Measurements from ENCODE around the gene SSH3. TPM values are rescaled to one million over a fixed set of nuclear protein-coding genes. Genes with fewer than 3 reads are reported as not detected.

Gene SSH3
- total RNA-seq, 1 donor, result 25.0 TPM

DNA sequence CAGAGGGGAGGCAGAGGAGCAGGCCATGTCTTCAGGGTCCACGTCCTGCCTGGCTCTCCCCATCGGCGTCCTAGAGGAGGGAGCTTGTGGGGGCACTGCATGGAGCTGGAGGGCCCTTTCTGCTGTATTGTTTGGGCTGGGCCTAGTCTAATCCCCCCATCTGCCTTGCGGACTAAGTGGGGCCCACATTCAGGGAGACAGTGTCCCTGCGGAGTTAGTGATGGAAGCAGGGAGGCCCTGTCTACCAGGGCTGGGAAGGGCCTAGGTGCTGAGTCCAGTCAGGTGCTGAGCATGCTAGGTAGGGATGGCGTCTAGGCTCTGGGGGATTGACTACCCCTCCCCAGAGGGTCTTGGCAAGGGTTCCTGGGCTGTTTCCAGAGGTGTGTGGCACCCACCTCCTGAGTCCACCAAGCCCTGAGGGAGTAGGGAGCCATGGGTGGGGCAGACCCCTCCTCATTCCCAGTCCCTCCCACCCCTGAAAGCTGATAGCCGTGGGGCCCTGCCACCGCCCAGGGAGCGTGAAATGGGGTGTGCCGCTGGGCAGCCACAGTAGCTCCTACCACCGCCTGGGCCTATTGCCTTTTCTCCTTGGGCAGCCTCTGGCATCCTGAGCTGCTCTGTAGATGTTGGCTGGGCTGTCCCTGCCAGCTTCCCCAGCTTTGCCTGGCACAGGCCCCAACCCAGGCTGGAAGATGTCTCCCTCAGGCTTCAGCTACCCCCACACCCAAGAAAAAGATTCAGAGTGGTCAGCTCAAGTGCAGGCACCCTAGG lies 51.9 kb downstream of the SSH3 start:
- Histone ChIP-seq H3K9me3 (ENCODE audit: low read depth, low read length) (no peaks in the 10 kb centered on the region), H4K20me1 (ENCODE audit: insufficient read depth, low read length) (no peaks in the 10 kb centered on the region), H3K4me2 (ENCODE audit: insufficient read depth, low read length) (peak overlapping the region; percentile 11), H3K27me3 (ENCODE audit: insufficient read depth, low read length) (no peaks in the 10 kb centered on the region), H3K4me3 (ENCODE audit: insufficient read depth, low read length) (peak overlapping the region; percentile 23), H3K27ac (ENCODE audit: low read depth, low read length) (peak overlapping the region; percentile 90), H2AFZ (ENCODE audit: low read length) (no peak overlapping the region), H3K79me2 (ENCODE audit: insufficient read depth, low read length) (peaks cover 18% of the 10 kb centered on the region), H3K36me3 (ENCODE audit: insufficient read depth, low read length) (peaks cover 4% of the 10 kb centered on the region), H3K4me1 (ENCODE audit: insufficient read depth, low read length) (peaks cover 69% of the 10 kb centered on the region)
- DNase-seq (ENCODE audit: insufficient read length, low spot score, missing footprints), result peak; percentile 62
- TF ChIP-seq, protein P1, sequence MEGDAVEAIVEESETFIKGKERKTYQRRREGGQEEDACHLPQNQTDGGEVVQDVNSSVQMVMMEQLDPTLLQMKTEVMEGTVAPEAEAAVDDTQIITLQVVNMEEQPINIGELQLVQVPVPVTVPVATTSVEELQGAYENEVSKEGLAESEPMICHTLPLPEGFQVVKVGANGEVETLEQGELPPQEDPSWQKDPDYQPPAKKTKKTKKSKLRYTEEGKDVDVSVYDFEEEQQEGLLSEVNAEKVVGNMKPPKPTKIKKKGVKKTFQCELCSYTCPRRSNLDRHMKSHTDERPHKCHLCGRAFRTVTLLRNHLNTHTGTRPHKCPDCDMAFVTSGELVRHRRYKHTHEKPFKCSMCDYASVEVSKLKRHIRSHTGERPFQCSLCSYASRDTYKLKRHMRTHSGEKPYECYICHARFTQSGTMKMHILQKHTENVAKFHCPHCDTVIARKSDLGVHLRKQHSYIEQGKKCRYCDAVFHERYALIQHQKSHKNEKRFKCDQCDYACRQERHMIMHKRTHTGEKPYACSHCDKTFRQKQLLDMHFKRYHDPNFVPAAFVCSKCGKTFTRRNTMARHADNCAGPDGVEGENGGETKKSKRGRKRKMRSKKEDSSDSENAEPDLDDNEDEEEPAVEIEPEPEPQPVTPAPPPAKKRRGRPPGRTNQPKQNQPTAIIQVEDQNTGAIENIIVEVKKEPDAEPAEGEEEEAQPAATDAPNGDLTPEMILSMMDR (IDR thresholded peaks at IDR 0.05; ENCODE audit: extremely low read depth, low read depth, low read length), result no peak

DNA sequence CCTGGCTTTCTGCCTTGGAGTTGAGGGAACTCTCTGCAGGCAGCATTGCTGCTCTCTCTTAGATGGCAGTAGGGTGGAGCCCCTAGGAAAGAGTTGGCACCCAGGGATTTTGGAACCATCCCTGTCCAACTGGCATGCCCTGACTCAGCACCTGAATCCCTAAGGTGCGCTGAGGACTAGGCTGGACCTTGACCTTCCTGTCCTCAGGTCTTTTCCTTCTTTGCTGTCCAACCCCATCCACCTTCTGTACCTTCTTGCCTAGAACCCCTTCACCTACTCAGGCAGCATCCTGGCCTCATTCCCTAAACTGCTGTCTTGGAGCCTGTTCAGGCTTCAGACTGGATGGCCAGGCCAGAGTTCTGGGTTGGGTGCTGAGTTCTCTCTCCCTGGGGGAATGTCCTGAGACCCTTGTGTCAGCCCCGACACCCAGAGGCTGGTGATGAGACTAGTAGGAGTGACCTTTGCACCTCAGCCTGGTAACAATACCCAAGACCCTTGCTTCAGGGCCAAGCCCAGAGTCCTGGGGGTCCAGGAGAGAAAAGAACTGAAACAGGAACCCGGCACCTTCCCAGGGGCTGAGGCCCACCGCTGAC lies 52.6 kb downstream of the SSH3 start:
- Histone ChIP-seq H4K20me1 (ENCODE audit: insufficient read depth, low read length) (no peaks in the 10 kb centered on the region), H2AFZ (ENCODE audit: low read length) (no peak overlapping the region), H3K9me3 (ENCODE audit: low read depth, low read length) (no peaks in the 10 kb centered on the region), H3K79me2 (ENCODE audit: insufficient read depth, low read length) (peaks cover 18% of the 10 kb centered on the region), H3K36me3 (ENCODE audit: insufficient read depth, low read length) (peaks cover 4% of the 10 kb centered on the region), H3K4me3 (ENCODE audit: insufficient read depth, low read length) (no peak overlapping the region), H3K4me2 (ENCODE audit: insufficient read depth, low read length) (no peak overlapping the region), H3K27me3 (ENCODE audit: insufficient read depth, low read length) (no peaks in the 10 kb centered on the region), H3K27ac (ENCODE audit: low read depth, low read length) (peak overlapping the region; percentile 90), H3K4me1 (ENCODE audit: insufficient read depth, low read length) (peaks cover 69% of the 10 kb centered on the region)
- TF ChIP-seq, protein P1 (IDR thresholded peaks at IDR 0.05; ENCODE audit: extremely low read depth, low read depth, low read length), result no peak
- no peak for DNase-seq (ENCODE audit: insufficient read length, low spot score, missing footprints)

- Histone ChIP-seq H3K4me3 (ENCODE audit: insufficient read depth, low read length) (no peak overlapping the region), H3K36me3 (ENCODE audit: insufficient read depth, low read length) (peaks cover 2% of the 10 kb centered on the region), H3K27ac (ENCODE audit: low read depth, low read length) (peak overlapping the region; percentile 90), H3K4me1 (ENCODE audit: insufficient read depth, low read length) (peaks cover 64% of the 10 kb centered on the region), H2AFZ (ENCODE audit: low read length) (no peak overlapping the region), H4K20me1 (ENCODE audit: insufficient read depth, low read length) (peaks cover 3% of the 10 kb centered on the region), H3K79me2 (ENCODE audit: insufficient read depth, low read length) (peaks cover 19% of the 10 kb centered on the region), H3K27me3 (ENCODE audit: insufficient read depth, low read length) (no peaks in the 10 kb centered on the region), H3K9me3 (ENCODE audit: low read depth, low read length) (no peaks in the 10 kb centered on the region), H3K4me2 (ENCODE audit: insufficient read depth, low read length) (no peak overlapping the region)
- DNase-seq (ENCODE audit: insufficient read length, low spot score, missing footprints), result peak; percentile 52
- TF ChIP-seq, protein P1 (IDR thresholded peaks at IDR 0.05; ENCODE audit: extremely low read depth, low read depth, low read length), result no peak
Observed at GRCh38 chr11:67356387-67356863, 53.1 kb downstream of the SSH3 start.
